Hematopoietic multipotent progenitor cell treated with erythropoietin and hydrocortisone succinate and interleukin-3 and kit ligand, for 15 days (in vitro differentiated cells): Measurements from ENCODE around the gene KCTD11.

ENCODE experiments used
- DNase-seq: peaks from one replicate; pipeline ENCODE4 v3.0.0-alpha.2; 2015; ENCODE audit warnings: low spot score

The KCTD11 gene

DNA sequence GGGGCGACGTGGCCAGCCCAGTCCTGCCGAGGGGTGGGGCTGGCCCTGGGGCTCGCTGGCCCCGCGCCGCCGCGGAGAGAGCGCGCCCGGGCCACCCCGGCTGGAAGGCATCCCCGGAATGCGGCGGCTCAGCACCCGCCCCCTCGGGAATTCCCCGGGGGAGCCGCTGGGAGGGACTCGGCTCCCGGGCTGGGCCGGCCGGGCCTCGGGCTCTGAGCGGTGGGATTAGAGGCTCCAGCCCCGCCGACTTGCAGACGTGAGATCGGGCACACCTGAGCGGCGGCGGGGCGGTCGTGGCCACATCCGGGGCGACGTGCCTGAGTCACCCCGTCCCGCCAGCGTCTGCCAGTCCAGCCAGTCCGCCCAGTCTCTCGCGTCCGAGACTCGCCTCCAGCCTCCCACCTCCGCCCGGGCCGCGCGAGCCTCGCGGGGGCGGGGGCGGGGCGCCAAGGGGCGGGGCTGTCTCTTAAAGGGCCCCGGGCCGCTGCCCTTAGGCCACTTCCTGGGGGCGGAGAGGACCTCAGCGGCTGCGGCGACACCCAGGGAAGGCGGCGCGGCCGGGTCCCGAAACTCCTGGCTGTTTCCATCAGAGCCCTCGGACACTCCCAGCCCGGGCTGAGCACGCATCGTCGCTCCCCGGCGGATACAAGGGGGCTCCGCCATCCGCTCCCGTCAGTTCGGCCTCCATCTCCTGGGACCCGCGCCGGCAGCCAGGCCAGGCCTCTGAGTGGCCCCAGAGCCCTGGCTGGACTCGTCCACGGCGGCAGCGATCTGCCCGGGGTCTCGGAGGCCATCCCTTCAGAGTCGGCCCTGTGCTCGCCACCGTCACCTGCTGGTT lies at the start of gene KCTD11:
KCTD11 (plus strand) TSS at position 498 of the 838 bp plus-strand sequence.
- DNase-seq = peak; percentile 79

DNA sequence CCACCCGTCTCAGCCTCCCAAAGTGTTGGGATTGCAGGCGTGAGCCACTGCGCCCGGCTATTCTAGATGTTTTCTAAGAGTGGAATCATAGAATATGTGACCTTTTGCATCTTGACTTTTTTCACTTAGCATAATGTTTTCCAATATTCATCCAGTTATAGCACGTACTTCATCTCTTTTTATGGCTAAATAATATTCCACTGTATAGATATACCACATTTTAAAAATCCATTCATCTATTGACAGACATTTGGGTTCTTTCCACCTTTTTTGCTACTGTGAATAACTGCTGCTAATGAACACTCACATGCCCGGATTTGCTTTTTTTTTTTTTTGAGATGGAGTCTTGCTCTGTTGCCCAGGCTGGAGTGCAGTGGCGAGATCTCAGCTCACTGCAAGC lies 47.8 kb upstream of the KCTD11 start:
- DNase-seq = no peak

DNA sequence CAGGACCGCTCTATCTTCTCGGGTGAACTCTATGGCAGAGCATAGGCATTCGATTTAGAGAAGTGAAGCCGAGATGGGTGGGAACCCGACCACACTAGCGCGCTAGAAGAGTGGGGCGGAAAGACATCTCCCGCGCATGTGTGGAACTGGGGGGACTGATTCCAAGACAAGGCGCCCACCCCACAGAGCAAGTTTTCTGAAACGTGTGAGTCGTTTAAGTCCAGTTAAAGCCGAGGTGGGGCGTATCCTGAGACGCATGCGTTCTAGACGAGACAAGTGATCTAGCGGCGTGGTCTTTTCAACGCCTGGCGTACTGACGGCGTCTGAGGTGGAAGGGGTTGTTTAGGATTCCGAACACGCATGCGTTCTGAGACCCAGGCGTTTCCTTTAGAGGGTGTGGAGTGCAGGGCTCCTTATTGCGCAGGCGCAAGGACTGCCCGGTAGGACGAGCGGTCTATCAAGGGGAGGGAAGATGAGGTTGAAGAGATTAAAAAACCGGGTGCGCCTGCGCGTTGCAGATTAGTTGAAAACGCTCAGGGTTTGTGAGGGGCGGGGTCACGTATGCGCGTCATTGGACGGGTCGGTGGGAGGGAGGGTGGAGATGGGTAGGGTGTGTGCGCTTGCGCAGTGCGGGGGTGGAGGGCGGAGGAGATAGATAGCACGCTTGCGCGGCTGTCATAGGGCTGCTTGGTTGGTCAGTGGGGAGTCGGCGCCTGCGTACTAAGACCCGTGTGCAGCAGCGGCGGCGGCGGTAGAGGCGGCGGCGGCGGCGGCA lies 44.9 kb upstream of the KCTD11 start, which contains the start of gene EIF5A:
EIF5A (plus strand) TSS at position 718 of the 775 bp plus-strand sequence. CDS start 2,008 bp downstream, outside the sequence.
- peak; percentile 100 for DNase-seq

DNA sequence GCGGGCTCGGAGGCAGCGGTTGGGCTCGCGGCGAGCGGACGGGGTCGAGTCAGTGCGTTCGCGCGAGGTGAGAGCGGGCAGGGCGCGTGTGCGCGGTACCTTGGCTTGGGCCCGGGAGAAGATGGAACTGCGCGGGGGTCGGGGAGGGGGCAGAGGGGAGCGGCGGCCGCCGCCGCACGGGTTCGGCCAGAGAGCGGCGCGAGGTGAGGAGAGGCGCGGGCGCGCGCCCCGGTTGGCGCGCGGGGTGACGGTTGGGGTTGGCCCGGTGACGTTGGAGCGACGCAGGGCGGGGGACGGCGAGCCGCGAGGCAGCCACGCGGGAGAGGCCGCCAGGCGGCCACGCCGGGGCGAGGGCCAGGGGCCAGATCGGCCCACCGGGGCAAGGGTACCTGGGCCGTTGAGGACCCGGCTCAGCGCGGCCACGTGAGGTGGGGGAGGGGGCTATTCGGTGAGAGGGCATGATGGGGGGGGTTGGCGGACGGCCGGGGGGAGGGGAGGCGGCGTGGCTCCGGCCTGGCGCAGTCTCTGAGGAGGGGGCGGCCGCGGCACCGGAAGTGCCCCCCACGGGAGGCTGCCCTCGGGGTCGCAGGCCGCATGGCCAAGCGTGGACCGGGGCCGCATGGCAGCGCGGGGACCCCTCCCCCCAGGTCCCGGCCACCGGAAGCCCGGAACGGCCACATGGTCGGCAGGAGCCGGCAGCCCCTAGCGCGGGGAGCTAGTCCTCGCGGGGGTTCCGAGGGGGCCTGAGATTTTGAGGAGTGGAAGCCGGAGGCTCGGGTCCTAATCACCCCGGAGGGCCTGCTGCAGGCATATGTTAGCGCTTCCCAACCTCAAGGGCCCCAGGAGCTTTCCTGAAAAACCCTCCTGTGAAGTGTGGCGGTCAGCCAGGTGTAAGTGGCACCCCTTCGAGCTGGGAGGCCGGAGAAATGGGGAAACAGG lies 44.0 kb upstream of the KCTD11 start:
- peak; percentile 67 for DNase-seq

DNA sequence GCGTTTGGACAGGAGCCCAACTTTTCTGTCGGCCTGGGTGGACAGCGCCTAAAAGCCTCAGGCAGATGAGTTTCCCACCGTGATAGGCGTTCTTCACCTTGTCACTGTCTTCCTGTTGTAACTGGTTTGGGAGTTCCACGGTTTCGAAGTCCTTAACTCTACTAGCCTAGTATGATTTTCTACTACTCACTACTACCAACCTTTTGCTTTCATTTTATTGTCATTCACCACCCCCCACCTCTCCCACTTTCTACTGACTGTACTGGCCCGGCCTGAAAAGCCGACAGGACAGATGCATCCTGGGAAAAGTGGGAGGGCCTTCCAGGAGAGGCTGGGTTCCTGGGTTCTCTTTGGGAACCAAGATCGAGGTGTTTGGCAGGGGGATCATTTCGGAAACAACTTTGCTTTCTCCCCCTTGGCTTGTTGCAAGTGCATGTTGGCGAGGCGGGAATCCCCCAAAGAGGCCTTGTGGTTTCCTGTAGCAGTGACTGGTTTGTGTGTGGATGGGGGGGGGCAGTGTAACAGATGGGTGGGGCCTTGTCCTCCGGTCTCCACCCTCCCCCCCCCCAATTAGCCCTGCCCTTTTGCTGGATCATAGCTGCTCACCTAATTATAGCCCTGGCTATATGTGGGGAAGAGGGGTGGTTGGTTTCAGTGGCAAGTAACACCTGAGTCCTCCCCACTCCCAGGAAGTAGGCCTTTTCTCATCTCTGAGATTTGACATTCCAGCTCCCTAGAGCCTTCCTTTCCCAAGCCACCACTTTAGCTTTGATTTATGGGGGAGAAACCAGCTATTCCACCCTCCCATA lies 43.1 kb upstream of the KCTD11 start:
- peak; percentile 88 for DNase-seq

DNA sequence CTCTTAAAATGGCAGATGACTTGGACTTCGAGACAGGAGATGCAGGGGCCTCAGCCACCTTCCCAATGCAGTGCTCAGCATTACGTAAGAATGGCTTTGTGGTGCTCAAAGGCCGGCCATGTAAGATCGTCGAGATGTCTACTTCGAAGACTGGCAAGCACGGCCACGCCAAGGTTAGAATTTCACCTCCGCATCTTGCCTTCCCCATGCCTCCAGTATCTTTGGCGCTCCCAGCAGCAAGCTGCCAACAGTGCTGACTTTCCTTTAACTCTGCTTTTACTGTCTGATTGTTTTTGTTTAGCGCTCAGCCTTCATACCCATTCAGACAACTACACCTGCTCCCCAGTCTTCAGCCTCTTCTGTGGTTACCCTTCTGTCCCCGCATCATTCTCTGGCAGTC lies 42.3 kb upstream of the KCTD11 start:
- DNase-seq = no peak

DNA sequence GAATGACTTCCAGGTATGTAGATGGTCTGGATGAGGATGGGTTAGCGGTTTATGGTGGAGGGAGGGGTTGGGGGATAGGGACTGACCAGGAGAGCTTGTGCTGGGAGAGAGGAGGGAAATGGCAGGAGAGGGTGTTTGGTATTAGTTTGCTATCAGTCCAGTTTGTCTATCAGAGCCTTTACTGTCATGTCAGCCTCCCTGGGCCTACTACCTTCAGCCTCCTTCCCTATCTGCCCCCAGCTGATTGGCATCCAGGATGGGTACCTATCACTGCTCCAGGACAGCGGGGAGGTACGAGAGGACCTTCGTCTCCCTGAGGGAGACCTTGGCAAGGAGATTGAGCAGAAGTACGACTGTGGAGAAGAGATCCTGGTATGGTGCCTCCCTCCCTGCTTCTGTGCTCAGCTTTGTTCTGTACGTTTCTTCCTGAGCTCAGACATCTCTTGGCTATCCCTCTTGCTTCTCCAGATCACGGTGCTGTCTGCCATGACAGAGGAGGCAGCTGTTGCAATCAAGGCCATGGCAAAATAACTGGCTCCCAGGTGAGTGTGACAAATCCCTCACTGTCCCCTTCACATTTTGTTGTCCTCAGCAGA lies 40.8 kb upstream of the KCTD11 start:
- DNase-seq = no peak

DNA sequence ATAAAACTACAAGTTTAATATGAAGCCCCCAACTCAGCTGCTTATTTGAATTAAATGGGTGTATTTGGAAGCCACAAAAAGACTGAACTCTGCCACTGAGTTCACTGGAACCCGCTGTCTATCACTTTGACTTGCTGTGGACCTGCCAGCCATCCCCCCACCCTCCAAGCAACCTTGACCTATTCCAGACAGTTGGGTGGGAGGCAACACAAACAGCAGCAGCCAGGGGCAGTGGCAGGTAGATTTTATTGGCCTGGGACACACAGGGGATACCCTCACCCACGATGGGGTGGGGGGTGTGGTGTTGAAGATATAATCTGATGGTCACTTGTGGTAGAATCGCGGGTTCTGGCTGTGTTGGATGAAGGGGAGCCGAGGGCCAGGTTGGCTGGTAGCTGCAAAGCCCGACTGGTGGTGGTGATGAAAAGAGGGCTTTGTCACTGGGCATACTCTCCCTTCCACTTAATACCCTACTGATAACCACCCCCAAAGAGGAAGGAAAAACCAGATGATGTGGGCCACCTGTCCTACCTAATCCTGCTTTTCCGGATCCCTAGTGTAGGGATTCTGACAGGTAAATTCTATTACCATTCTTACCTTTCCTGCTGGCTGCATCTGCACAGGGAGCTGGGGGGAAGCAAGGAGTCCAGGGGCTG lies 39.4 kb upstream of the KCTD11 start:
- DNase-seq = no peak

DNA sequence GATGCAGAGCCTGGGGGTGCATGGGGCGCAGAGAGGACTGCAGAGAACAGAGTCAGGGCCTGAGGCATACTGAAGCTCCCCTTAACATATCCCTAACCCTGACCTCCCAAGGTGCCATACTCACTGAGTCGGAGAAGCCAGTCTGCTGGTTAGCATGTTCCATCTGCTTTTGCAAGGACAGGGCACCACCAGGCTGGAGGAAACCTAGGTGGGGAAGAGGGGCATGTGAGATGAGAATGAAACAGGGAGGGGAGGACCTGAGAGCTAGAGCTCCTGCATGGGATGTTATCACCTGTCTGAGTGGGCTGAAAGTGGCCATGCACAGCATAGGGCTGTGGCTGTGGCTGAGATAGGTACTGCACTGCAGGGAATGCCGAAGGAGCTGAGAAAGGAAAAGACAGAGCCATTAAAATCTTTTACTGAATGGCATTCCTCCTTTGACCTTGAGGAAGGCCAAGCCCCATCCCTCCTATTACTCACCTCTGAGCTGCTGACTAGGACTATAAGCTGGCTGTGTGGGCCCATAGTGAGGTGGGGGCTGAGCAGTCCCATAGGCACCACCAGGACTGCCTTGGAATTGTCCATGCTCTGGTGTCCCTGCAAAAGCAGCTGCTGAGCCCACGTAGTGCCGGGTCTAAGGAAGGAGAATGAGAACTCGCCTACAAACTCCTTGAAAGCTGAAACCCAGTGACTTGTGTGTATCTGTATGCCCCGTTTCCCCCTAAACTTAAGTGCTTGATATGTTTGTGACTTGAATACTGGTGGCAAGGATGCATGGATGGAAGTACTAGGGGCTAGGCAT lies 38.7 kb upstream of the KCTD11 start:
- DNase-seq = no peak

DNA sequence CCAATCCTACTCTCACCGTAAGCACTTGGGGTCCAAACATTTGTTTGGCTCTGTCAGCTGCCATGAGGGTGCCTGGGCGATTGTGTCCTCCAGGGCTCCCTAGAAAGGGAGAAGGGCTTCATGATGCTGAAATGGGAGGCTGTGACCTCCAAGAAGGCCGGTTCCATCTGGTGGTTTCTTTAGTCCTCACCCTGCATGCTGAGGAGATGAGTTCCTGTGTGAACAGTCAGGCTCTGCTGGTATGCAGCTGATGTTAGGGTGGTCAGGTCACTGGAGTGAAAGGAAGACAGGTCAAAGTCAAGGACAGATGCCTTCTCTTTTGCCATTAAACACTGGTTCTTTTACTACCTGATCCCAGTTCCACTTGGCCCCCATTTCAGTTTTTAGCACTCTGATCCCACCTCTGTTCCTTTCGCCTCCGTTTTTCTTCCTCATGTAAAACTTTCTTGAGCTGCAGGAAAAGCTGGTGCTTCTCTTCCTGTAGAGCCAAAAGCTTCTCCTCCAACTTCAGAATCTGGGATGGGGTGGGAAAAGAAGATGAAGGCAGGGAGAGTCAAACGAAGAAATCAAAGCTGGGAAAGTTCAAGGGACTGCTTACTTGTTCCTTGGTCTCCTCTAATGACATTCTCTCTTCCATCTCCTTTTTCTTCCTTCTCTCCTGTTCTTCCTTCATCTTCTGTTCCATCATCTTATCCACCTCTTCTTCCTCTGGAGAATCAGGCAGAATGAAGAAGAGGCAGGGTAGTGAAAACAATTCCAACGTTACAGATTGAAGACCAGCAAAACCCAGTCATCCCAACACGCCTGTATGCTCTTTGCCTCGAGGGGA lies 37.9 kb upstream of the KCTD11 start:
- no peak for DNase-seq

DNA sequence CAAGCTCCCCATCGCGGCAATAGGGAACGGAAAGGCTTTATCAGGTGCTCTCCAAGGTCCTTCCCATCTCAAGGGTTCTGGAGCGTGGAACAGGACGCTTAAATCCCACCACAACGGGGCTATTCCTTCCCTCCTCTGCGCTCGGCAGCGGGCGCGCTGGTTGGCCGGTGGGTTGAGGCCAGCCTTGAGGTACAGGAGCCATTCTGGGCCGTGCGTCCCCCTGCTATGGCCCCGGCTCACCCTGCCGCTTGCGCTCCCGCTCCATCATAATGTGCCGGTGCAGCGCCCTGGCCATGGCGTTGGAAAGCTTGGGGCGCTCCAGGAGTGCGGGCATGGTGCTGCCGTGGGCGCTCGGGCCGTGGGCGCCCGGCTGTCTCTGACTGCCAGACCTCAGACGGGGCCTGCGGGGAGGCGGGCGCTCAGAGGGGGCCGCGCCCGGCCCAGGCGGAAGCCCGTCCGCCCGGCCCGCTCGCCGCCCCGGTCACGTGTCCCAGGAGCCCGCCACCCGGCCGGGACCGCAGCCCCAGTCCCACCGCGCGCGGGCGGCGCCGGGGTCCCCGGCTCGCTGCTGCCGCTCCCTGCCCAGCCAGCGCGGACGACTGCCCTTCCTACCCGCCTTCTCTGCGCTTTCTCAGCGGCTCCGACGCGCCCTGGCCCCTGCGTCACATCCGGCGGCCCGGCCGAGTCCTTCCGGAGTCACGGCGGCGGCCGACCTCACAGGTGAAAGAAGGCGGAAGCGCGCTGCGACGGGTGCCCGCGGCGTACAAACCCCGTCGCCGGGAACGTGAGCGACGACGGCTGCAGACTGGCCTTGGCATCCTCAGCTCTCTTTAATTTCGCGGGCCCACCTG lies 37.0 kb upstream of the KCTD11 start, which contains the start of gene GPS2:
GPS2 (minus strand) TSS at position 642 of the 851 bp plus-strand sequence; CDS start at position 334, 308 bp downstream.
- DNase-seq = peak; percentile 89

DNA sequence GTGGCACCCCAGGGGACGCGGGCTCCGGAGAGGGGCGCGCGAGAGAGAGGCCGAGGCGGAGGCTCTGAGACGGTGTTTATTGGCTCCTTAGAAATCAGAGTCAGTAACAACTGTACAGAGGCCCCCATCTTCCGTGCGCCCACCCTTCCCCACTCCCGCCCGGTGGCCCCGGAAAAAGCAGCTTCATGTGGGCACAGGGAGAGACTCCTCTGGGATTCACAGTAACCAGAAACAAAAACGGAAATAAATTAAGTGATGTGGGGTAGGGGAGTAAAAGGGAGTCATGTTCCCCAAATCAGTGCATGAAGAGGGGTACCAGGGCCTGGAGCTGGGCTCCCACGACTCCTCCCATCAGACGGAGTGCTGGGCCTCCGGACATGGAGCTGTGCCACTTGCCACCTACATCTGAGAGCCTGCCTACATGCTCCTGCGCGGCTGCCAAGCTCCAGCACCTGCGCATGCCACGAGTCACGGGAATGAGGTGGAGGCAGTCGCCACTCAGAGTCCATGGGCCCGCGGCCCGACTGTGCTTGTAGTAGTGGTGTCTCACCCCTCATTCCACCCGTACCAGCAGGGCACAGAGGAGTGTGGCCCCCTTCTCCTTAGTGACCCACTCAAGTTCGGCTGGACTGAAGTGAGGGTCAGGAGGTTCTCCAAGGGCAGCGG lies 36.3 kb upstream of the KCTD11 start:
- DNase-seq = no peak

DNA sequence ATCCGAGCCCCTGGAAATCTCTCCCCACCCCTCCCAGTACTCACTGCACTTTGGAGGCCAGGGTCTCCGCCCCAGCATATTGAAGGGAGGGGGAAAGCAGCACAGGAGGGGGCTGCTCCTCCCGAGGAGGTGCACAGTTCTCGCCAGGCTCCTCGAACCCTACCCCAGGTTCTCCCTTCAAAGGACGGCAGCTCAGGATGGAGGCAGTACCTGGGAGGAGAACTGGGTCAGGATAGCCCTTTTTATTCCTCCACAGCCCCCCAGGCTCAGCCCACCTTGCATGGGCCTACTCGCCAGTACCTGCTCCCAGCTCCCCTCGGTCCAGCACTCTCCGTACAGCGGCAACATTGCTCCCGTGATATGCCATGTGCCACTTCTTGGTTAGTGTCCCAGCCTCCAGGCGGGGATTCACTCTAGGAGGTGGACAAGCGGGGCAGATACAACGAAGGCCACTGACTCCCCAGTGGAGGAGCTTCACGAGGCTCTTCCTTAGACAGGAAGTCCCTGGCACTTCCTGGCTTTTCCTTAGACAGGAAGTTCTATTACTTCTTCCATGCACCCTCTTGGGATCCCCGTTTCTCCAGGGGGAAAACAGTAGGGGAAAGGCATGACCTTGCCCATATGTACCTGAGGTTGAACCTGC lies 34.7 kb upstream of the KCTD11 start:
- DNase-seq = no peak

DNA sequence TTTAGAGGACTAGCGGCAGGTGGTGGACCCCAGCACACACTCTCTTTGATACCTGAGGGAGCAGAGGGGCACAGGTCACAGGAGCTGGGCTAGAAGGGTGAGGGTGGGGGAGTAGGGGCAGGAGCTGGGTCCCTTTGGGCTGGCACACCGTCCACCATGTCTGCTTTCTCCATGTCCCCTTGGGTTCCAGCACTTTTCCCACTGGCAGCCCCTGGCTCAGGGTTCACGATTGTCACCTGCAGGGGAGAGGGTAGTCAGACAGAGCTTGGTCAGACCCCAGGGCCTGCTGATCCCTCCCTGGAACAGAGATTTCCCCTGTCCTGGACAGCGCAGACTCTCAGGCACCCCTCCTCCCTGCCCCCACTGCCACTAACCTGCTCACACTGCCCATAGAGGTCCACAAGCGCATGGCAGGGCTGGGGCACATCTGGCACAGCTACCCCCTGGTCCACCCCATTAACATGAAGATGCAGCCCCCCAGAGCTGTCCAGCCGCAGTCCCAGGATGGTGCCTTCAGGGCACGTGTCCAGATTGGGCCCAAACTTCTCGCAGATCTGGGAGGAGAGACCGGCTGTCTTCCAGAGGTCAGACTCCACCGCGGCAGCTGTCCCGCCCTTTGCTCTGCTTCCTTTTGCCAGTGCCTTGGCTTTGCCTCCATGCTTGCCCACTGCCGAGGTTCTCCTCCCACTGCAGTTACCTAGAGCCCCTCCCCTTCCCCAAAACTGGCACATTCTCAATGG lies 33.7 kb upstream of the KCTD11 start:
- DNase-seq = no peak

DNA sequence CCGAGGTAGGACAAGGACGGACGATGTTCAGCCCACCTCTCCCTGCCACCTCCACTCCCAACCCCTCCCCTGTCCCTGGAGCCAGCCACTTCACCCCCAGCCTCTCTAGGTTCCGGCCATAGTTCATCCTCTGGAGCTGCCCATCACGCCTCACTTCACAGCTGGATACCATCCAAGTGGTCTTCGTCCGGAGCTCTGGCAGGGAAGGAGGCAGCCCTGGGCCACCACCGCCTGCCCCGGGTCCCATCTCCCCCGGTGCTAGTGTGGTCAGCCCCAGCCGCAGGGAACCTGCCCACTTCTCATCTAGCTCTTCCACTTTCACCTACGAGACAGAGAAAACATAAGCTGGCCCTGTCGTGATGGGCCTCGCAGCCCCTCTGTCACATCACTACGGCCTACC lies 30.5 kb upstream of the KCTD11 start:
- no peak for DNase-seq
